GM19438 (cell line): ENCODE data around the gene LIN28A.
"Not testable (repeated sequence)": the region's sequence is repeated elsewhere in the genome, so short reads cannot be mapped to it uniquely, and the experiment has no call there.

Experiments used
- ATAC-seq: cut with Tn5 transposase; IDR thresholded peaks from one replicate; pipeline ENCODE4 v1.9.1; 2021; ENCODE audit warnings: low read depth; ENCODE audit not compliant: unreplicated experiment

LIN28A gene

GRCh38 chr1:26385063-26385462 lies 25.6 kb upstream of the LIN28A start:
- not testable (repeated sequence) for ATAC-seq

DNA sequence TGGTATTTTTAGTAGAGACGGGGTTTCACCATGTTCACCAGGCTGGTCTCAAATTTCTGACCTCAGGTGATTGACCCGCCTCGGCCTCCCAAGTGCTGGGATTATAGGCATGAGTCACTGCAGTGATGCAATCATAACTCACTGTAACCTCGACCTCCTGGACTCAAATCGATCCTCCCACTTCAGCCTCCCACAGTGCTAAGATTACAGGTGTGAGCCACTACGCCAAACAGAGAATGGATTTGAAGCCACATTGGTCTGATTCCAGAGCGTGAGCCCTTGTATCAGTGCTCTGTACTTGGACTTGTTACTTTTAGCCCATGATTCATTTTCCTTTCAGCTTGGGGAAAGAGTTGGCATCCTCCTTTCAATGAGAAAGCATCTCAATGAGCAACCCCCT lies 23.2 kb upstream of the LIN28A start:
- no peak for ATAC-seq

- ATAC-seq = no peak
Observed at GRCh38 chr1:26388791-26389445, 21.7 kb upstream of the LIN28A start.

- no peak for ATAC-seq
Observed at GRCh38 chr1:26389604-26390247, 20.9 kb upstream of the LIN28A start.

GRCh38 chr1:26391450-26391849 lies 19.2 kb upstream of the LIN28A start:
- no peak for ATAC-seq

- ATAC-seq = no peak
Observed at GRCh38 chr1:26395754-26396153, 14.9 kb upstream of the LIN28A start.

DNA sequence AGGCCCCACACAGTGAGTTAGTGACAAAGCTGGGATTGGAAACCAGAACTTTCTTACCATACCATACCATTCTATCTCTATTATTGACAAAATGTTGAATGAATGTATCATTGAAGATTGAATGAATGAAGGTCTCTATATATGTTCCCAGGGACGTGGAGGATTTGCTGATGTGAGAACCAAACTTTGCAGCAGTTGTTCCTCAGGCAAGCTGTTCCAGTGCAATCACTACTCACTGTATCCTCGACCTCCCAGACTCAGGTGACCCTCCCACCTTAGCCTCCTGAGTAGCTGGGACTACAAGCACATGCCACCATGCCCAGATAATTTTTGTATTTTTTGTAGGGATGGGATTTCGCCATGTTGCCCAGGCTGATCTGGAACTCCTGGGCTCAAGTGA lies 11.6 kb upstream of the LIN28A start:
- no peak for ATAC-seq

DNA sequence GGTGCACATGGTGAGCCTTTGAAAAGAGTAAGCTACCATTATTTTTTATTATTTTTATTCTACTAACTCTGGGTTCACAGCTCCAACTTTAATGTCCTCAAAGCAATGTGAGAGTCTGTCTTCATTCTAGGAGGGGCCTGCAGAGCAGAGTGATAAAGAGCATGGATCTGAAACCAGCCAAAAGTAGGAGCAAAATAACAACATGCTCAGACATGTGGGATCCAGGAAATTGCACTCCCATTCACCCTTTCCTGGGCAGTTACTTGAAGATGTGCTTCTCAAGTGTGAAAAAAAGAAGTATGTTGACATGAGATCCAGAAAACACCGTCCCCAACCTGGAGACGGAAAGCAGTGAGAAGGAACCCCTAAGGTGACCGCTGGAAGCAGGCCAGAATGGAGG lies 8.7 kb upstream of the LIN28A start:
- ATAC-seq = no peak

GRCh38 chr1:26403656-26404055 lies 7.0 kb upstream of the LIN28A start:
- ATAC-seq = no peak

- ATAC-seq = no peak
Observed at GRCh38 chr1:26404641-26405040, 6.0 kb upstream of the LIN28A start.

DNA sequence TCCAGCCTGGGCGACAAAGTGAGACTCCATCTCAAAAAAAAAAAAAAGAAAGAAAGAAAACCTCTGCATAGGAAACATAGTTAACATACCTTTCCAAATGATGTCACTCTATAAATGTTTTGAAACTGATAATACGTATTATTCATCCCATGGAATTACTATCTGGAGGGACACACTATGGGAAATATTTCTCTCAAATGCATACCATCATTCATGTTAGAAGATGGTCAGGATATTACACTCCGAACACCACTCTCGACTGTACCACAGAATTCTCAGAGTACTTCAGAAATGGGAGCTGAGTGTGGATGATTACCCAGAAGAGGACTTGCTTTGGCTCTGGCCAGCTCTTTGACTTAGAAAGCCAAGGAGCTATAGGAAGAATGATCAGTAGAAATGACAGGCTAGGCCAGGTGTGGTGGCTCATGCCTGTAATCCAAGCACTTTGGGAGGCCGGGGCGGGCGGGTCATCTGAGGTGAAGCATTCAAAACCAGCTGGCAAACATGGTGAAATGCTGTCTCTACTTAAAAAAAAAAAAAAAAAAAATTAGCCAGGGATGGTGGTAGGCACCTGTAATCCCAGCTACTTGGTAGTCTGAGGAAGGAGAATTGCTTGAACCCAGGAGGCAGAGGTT lies 5.2 kb upstream of the LIN28A start:
- ATAC-seq = no peak

DNA sequence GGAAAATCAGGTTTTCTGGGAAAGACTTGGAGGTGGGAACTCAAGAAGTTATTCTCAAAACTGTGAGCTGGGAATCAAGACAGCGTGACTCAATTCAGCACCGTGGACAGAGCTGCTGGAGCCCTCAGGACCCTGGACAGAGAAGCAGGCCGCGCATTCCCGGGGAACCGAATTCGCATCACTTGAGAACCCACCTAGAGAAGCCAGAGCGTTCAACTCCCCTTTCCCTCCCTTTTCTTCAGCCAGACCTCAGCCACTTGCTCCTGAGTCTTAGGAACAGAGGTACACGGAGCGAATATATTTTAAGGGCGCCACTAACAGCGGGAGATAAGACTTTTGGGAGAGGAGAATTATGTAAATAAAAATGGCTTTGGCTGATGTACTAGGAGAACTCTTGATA lies 2.0 kb upstream of the LIN28A start:
- ATAC-seq = no peak

DNA sequence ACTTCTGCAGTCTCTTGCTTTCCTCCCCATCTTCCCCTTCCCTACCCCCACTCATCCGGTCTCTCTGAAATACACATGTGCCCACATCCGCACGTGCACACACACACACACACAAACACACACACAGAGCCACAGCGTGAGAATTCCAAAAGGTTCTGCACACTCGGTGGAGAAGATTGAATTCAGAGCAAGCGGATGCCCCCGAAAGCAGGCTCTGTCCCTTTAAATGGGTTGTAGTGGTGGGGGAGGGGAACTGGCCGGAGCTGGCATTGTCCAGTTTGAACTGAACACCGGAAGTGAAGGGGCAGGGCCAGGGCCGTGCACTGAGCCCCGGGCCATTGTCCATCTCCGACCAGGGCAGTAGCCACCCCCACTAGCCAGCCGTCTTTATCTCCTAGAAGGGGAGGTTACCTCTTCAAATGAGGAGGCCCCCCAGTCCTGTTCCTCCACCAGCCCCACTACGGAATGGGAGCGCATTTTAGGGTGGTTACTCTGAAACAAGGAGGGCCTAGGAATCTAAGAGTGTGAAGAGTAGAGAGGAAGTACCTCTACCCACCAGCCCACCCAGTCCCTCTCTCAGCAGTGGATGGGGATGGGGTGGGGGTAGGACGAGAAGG lies 1.3 kb upstream of the LIN28A start:
- no peak for ATAC-seq

DNA sequence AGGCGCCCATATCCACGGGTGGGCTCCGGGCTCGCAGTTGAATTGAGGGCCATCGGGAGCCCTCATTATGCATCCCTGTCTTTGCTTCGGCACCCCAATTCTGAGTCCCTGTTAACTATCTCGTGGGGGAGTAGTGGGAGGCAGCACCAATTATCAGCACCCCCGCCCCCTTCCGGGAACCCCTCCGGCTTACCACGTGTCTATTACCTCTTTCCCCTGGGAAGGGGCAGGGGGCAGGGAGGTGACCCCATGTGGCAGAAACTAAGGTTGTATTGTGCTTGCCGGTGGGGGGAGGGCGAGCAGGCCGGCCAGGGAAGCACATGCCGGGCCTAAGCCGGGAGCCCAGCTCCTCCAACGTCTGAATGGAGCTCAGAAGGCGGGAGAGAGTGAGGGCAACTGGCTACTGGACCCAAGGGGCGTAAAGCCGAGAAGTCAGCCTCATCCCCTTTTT lies 1.0 kb downstream of the LIN28A start:
- no peak for ATAC-seq

GRCh38 chr1:26412180-26412840 lies 1.7 kb downstream of the LIN28A start:
- ATAC-seq = no peak

DNA sequence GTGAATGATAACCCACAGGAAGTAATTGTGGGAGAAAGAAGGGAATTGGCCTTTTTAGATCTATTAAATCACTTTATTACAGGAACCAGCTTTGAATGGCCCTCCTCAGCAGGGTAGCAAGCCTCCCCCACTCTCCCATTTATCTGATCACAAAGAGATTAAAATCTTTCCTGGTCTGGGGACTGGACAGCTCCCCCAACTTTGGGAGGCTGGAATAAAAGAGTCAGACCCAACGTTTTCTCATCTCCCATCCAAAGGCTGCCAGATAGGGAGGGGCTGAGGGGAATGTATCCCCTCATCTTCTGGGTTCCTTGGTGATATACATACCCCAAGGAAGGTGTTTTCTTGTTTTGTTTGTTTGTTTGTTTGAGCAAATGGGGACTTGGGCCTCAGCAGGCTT lies 2.4 kb downstream of the LIN28A start:
- ATAC-seq = no peak

- ATAC-seq = no peak
Observed at GRCh38 chr1:26417111-26417759, 6.6 kb downstream of the LIN28A start.

- no peak for ATAC-seq
Observed at GRCh38 chr1:26418865-26419349, 8.3 kb downstream of the LIN28A start.

GRCh38 chr1:26419494-26419893 lies 8.9 kb downstream of the LIN28A start:
- ATAC-seq = no peak

DNA sequence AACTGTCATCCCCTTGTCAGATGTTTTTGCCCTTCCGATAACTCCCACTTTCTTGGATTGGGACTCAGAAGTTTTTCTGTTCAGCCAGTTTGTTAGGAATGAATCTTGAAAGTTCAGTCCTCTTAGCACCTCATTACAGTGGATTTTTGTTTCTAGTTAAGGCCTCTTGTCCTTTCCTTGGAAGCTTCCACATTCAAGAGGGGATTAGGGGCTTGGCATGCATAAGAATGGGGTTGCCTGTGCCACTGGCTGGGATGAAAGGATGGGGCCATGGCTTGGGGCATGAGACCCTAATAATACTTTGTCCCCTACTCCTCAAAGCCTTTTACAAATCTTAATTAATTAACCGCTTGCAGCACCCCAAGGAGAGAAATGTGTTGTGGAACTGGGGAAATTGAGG lies 19.1 kb downstream of the LIN28A start:
- no peak for ATAC-seq
